Vagina (tissue), 2 donors: ENCODE measurements around the gene FIBCD1.

Experiments used
- POLR2A ChIP-seq, 2 donors: fragments of 450-650 bp; IDR thresholded peaks; one replicate each; pipeline ENCODE4 v1.6.1; 2017; ENCODE audit warnings: antibody characterized with exemption in 2 of 2, mild to moderate bottlenecking in 2 of 2, moderate library complexity in 2 of 2
- POLR2AphosphoS5 ChIP-seq, 2 donors: sonication (generic); formaldehyde crosslinking; IDR thresholded peaks; one replicate each; pipeline ENCODE4 v1.9.0; 2017; ENCODE audit warnings: antibody characterized with exemption in 2 of 2, mild to moderate bottlenecking in 2 of 2, low read depth in 1 of 2; ENCODE audit not compliant: insufficient read depth in 1 of 2
- TF ChIP-seq, protein P1 (sequence below), 3 experiments: fragments of 450-650 bp in 2 of 3; fragments of 200-600 bp in 1 of 3; sonication (generic) in 1 of 3; IDR thresholded peaks; one replicate each; pipeline ENCODE4 v1.5.1; 2017 to 2019; ENCODE audit warnings: antibody characterized with exemption in 3 of 3, mild to moderate bottlenecking in 2 of 3, moderate library complexity in 2 of 3

DNA sequence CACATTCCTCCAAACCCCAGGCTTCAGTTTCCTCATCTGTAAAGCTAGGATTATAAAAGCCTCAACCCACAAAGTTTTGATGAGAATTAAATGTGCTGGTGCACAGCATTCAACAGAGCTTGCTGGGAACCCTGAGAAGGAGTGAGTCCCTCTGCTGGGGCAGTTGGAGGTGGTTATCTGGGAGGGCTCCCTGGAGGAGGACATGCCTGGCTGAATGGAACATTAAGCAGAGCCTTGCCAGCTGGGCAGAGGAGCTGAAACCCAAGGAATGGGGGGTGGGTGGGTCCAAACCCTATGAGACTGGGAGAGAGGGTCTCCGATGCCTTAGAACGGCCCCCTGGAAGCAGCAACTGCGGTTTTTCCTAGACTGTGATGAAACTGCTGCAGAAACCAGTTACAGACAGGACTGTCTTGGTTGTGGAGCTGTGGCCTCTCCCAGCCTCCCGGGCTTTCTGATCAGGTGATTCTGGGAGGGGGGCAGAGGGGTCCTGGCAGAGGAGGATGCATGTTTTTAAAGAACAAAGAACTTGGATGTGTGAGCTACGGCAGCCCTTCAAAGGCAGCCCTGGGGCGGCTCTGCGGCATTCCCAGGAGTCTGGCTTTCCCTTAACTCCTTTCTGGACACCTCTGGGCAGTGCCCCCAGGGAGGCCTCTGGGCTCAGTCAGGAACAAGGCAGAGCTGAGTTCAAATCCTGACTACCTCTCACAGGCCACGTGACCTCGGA, 20.8 kb downstream of the FIBCD1 start:
- TF ChIP-seq POLR2AphosphoS5 (IDR thresholded peaks at IDR 0.05; ENCODE audit: insufficient read depth in 1 of 2, low read depth in 1 of 2) = no peak
- no peak for TF ChIP-seq POLR2A (IDR thresholded peaks at IDR 0.05)
- TF ChIP-seq, protein P1, sequence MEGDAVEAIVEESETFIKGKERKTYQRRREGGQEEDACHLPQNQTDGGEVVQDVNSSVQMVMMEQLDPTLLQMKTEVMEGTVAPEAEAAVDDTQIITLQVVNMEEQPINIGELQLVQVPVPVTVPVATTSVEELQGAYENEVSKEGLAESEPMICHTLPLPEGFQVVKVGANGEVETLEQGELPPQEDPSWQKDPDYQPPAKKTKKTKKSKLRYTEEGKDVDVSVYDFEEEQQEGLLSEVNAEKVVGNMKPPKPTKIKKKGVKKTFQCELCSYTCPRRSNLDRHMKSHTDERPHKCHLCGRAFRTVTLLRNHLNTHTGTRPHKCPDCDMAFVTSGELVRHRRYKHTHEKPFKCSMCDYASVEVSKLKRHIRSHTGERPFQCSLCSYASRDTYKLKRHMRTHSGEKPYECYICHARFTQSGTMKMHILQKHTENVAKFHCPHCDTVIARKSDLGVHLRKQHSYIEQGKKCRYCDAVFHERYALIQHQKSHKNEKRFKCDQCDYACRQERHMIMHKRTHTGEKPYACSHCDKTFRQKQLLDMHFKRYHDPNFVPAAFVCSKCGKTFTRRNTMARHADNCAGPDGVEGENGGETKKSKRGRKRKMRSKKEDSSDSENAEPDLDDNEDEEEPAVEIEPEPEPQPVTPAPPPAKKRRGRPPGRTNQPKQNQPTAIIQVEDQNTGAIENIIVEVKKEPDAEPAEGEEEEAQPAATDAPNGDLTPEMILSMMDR (IDR thresholded peaks at IDR 0.05) = no peak
